Bronchial epithelial cell (primary cell): ENCODE results near the gene FAM234B. TPM values are rescaled to one million over a fixed set of nuclear protein-coding genes. Genes with fewer than 3 reads are reported as not detected.

Experiments
- DNase-seq: peaks from one replicate; pipeline ENCODE4 v3.0.0-alpha.2; 2010; ENCODE audit warnings: low read depth
- FAIRE-seq: peaks from 2 replicates; lab custom pipeline; 2011; peaks lifted over from hg19 to GRCh38; lab: Jason Lieb, UNC
- H3K27me3 ChIP-seq: 2 replicates; pipeline ENCODE4 v1.5.1; 2011; ENCODE audit warnings: low read length; ENCODE audit not compliant: control insufficient read depth, insufficient read depth
- H3K36me3 ChIP-seq: 2 replicates; pipeline ENCODE4 v1.5.1; 2011; ENCODE audit warnings: low read length; ENCODE audit not compliant: control insufficient read depth, insufficient read depth
- H3K4me3 ChIP-seq: 2 replicates; pipeline ENCODE4 v1.5.1; 2011; ENCODE audit warnings: mild to moderate bottlenecking, low read depth, low read length, control low read depth
- total RNA-seq: library from RNA; depleted of rRNA; stranded (reverse); fragments of >200 nt; gene quantifications from 2 replicates; pipeline ENCODE4 v1.2.1, GENCODE V29; 2014
- TF ChIP-seq, protein P1 (sequence below): IDR thresholded peaks from 2 replicates; pipeline ENCODE4 v1.5.1; 2011; ENCODE audit warnings: mild to moderate bottlenecking, moderate library complexity, low read length, control low read depth, inconsistent platforms; ENCODE audit not compliant: insufficient read depth, severe bottlenecking

The FAM234B gene
- total RNA-seq, 1 donor from 2014 or later = 2.4 TPM

DNA sequence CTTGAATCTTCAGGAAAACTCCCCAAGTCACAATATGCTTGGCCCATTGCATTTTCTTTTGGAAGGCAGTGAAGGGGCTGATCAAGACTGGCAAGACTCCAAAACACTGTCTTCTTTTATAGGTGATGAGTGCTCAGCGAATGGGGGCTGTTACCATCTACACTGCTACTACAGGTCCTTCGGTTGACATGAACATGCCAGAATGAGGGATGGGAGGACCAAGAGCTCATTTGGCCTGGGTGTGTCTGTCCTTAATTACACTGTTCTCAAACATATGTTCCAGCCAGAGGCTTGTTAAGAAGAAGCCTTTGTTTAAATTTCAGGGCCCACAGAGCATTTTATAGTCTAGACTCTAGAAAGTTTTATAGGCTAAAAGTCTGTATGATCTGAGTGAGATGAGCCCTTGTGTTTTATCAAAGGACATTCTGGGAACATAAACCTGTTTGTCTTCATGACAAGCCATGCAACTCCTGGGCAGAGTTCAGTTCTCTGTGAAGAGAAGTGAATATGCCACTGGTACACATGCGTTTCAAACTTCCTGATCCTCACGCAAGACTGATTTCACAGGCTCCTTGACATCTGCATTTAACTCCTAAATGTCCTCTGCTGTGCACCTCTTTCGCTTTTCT lies 4.7 kb upstream of the FAM234B start:
- TF ChIP-seq, protein P1, sequence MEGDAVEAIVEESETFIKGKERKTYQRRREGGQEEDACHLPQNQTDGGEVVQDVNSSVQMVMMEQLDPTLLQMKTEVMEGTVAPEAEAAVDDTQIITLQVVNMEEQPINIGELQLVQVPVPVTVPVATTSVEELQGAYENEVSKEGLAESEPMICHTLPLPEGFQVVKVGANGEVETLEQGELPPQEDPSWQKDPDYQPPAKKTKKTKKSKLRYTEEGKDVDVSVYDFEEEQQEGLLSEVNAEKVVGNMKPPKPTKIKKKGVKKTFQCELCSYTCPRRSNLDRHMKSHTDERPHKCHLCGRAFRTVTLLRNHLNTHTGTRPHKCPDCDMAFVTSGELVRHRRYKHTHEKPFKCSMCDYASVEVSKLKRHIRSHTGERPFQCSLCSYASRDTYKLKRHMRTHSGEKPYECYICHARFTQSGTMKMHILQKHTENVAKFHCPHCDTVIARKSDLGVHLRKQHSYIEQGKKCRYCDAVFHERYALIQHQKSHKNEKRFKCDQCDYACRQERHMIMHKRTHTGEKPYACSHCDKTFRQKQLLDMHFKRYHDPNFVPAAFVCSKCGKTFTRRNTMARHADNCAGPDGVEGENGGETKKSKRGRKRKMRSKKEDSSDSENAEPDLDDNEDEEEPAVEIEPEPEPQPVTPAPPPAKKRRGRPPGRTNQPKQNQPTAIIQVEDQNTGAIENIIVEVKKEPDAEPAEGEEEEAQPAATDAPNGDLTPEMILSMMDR = no peak
- no peaks in the 10 kb centered on the region for H3K36me3 ChIP-seq
- FAIRE-seq (no peak), DNase-seq (no peak)
- H3K27me3 ChIP-seq = no peaks in the 10 kb centered on the region
- no peak overlapping the region for H3K4me3 ChIP-seq

DNA sequence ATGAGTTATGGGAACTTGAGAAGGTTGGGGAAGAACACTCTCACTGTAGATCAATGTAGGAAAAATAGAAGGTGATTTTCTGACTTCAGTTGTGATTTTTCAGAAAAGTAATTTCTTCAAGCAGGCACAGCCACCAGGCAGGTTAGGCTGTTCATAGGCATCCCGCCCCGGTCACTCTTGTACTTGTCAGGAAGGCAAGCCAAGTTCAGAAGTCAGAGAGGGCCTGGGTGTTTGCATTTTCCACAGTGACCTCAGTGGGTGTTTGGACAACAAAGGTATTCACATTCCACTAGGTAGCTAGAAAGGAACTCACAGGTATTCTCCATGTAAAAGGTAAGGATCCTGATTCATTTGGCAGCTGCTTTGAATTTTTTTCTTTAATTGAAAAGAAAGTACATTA lies 3.0 kb upstream of the FAM234B start:
- Histone ChIP-seq H3K4me3 (no peak overlapping the region), H3K27me3 (no peaks in the 10 kb centered on the region), H3K36me3 (no peaks in the 10 kb centered on the region)
- no peak for FAIRE-seq
- TF ChIP-seq, protein P1 = no peak
- no peak for DNase-seq

DNA sequence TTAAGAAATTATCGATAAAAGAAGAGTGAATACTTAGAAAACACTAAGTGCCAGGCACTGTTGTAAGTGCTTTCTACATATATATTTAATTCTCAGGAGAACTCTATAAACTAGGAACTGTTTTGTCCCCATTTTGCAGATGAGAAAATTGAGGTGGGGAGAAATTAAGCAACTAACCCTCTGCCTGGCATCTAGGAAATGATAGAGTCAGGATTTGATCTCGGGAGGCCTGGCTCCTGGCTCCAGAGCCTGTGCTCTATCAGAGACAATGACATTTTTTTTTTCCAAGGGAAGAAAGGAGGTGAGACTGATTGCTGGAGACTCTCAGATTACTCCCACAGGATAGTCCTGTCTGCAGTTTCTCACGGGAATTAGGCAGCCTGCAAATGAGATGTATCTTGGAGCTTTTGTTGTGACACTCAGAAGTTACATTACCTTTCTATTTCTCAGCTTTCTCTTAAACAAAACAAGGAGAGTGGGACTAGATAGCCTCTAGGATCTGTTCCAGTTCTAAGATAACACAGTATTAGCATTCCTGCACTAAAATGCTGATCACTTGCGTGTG lies 1.4 kb upstream of the FAM234B start:
- TF ChIP-seq, protein P1 = no peak
- Histone ChIP-seq H3K27me3 (no peaks in the 10 kb centered on the region), H3K4me3 (no peak overlapping the region), H3K36me3 (no peaks in the 10 kb centered on the region)
- DNase-seq (no peak), FAIRE-seq (no peak)

DNA sequence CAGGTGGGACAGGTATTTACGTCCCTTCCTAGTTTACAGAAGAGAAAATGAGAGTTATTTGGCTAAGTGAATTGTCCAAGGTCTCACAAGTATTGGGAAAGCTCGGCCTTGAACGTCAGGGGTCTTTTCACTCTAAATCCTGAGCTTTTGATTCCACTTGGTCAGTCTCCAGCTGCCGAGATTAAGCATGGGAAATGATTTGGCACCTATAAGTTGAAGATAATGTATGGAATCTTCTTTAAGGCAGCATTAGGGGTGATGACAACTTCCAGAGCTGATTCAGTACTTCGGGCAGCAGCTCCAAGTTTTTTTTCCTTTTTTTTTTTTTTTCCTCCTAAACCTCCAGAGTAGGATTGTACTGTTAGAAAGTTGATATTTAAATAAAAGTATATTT lies 722 bp downstream of the FAM234B start:
- no peaks in the 10 kb centered on the region for H3K36me3 ChIP-seq
- peak overlapping the region; percentile 76 for H3K4me3 ChIP-seq
- TF ChIP-seq, protein P1 = no peak
- H3K27me3 ChIP-seq = no peaks in the 10 kb centered on the region
- FAIRE-seq (no peak), DNase-seq (peak; percentile 10)

DNA sequence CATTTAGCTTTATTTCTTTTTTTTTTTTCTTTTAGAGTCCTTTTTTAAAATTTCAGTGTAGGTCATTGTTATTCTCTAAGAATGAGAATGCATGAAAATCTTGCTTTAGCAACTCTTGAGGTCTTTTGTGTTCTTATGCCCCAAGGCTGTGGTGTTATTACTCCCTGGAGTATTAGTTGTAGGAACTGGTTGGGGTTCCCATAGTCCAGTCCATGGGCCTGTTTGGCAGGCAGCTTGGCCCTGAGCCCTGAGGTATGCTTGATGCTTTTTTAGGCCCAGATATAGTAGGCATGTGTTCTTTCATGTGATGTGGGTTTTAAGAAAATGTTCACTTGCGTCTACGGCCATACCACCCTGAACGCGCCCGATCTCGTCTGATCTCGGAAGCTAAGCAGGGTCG lies 1.6 kb downstream of the FAM234B start:
- TF ChIP-seq, protein P1 = no peak
- no peaks in the 10 kb centered on the region for H3K36me3 ChIP-seq
- no peaks in the 10 kb centered on the region for H3K27me3 ChIP-seq
- DNase-seq = no peak
- FAIRE-seq = no peak
- H3K4me3 ChIP-seq = no peak overlapping the region

DNA sequence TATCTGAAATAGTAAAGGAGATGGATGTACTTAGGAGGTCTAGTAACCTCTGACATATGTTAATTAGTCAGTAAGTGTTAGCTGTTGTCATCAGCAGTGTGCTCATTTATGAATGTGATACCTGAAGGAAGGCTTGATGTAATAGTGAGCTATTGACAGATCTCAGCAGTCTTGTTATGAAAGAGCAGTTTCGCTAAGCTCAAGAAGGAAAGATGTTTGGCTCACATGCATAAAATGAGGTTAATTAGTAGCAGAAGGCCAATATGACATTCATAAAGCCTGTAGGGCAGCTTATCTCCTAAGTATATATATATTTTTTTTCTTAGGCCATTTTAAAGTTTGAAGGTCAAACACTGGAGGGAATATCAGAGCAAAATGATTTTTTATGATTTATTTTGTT lies 2.8 kb downstream of the FAM234B start:
- Histone ChIP-seq H3K4me3 (no peak overlapping the region), H3K27me3 (no peaks in the 10 kb centered on the region), H3K36me3 (no peaks in the 10 kb centered on the region)
- FAIRE-seq (no peak), DNase-seq (no peak)
- TF ChIP-seq, protein P1 = no peak
